ENCODE results near the gene LRRC8D.
A peak's percentile ranks its signal among the peaks of the same experiment; 100 is the strongest.
"Not testable (repeated sequence)": the region's sequence is repeated elsewhere in the genome, so short reads cannot be mapped to it uniquely, and the experiment has no call there.

LRRC8D gene

DNA sequence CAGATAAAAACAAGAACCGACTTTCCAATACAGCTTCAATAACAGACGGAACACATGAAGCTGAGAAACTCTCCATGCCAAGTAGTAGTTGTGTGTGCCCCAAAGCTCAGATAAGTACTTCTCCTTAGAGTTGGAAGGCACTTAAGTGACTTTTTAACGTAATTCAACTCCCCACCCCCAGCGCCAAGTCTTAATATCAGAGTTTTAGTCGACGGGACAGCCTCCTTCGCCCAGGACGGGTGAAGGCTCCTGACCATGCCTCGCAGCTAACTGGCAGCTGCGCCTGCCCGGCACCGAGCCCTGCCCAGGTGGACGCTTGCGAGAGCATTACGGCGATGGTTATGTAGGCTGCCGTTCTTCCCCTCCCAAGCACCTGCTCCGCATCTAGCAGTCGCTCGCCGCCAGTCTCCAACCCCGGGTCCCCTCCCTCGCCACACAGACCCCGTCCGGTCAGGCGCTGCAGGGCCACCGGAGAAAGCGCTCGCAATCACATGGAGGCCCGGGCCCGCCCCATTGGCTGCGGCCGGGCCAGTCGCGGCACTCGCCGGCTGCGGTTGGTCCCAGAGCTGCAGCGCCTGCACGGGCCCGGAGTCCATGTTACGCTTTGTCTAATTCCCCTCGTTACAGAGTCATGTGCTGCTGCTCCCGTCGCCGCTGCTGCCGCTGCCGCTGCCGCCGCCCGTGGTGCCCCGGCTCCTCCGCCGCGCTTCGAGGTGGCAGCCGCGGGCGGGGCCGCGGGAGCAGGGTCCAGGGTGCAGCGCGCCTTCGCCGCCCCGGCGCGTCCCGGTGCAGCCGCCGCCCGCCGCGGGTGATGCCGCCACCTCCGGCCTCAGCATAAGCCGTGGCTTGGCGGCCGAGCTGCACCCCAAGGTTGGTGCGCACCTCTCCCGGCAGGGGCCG, at the start of gene LRRC8D:
Gene LRRC8D (plus strand): TSS at position 611 of the 900 bp plus-strand sequence. CDS start 112,037 bp downstream, outside the sequence.
- Histone ChIP-seq H3K27me3 (ENCODE audit: control insufficient read depth, insufficient read depth, low read length) (peaks cover 9% of the 10 kb centered on the region; the same call in 1 of the 2 replicates), H3K4me3 (ENCODE audit: low read depth, low read length) (peak within 1 kb of the TSS; percentile 95), H3K4me1 (ENCODE audit: control insufficient read depth, insufficient read depth, low read length) (peaks cover 25% of the 10 kb centered on the region), H3K27ac (ENCODE audit: low read depth, low read length) (peak within 1 kb of the TSS; percentile 89), H3K9me3 (ENCODE audit: control insufficient read depth, insufficient read depth, low read length) (no peaks in the 10 kb centered on the region), H3K36me3 (ENCODE audit: control insufficient read depth, insufficient read depth, low read length) (peaks cover 10% of the 10 kb centered on the region; the same call in 1 of the 2 replicates), H3K9ac (ENCODE audit: low read depth, low read length) (peak within 1 kb of the TSS; percentile 91)

DNA sequence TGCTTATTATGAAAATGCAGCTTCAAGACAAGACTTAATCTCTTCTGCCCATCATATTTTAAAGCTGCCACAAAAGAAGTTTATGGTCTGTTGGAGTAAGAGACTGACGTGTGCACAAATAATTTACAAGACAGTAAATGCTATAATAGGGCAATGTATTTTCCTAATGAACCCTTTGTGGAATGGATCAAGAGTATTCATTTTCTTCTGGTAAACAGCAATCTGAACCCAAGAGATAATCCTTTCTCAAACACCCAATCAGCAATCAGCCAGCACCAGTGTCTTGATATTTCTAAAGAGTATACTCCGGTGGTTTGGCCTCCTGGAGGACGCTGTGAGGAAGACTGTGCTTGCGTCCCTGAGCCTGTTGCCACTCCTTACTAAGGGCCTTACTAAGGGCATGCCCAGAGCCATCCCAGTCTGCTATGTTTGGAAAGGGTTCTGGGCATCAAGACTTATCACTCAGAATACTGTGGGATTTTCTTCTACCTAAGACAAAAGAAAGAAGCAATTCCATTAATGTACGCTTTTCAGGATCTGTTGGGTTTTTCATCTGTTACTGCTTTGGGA, 48.8 kb upstream of the LRRC8D start:
- no peaks in the 10 kb centered on the region for H3K36me3 ChIP-seq (ENCODE audit: control insufficient read depth, insufficient read depth, low read length)
- H3K27ac ChIP-seq (ENCODE audit: low read depth, low read length), result no peak overlapping the region
- H3K4me3 ChIP-seq (ENCODE audit: low read depth, low read length), result no peak overlapping the region
- no peak overlapping the region for H3K9ac ChIP-seq (ENCODE audit: low read depth, low read length)
- H3K9me3 ChIP-seq (ENCODE audit: control insufficient read depth, insufficient read depth, low read length), result no peaks in the 10 kb centered on the region
- no peaks in the 10 kb centered on the region for H3K4me1 ChIP-seq (ENCODE audit: control insufficient read depth, insufficient read depth, low read length)
- no peaks in the 10 kb centered on the region for H3K27me3 ChIP-seq (ENCODE audit: control insufficient read depth, insufficient read depth, low read length)

DNA sequence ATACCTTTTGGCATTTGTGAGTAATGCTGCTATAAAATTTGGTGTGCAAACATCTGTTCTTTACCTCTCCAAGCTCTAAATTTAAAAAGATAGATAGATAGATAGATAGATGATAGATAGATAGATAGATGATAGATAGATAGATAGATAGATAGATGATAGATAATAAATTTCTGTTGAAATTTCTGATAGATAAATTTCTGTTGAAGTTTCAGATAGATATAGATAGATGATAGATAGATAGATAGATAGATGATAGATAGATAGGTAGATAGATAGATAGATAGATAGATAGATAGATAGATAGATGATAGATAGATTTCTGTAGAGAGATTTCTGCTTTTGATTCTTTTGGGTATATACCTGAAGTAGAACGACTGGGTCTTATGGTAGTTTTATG, 44.7 kb upstream of the LRRC8D start:
- H3K27ac ChIP-seq (ENCODE audit: low read depth, low read length); H3K4me3 ChIP-seq (ENCODE audit: low read depth, low read length); H3K27me3 ChIP-seq (ENCODE audit: control insufficient read depth, insufficient read depth, low read length); H3K4me1 ChIP-seq (ENCODE audit: control insufficient read depth, insufficient read depth, low read length); H3K36me3 ChIP-seq (ENCODE audit: control insufficient read depth, insufficient read depth, low read length); H3K9me3 ChIP-seq (ENCODE audit: control insufficient read depth, insufficient read depth, low read length); H3K9ac ChIP-seq (ENCODE audit: low read depth, low read length): not testable (repeated sequence)

DNA sequence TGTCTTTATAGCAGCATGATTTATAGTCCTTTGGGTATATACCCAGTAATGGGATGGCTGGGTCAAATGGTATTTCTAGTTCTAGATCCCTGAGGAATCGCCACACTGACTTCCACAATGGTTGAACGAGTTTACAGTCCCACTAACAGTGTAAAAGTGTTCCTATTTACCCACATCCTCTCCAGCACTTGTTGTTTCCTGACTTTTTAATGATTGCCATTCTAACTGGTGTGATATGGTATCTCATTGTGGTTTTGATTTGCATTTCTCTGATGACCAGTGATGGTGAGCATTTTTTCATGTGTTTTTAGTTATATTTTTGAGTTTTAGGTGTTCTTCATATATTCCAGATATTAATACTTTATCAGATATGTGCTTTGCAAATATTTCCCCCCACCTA, 43.6 kb upstream of the LRRC8D start:
- H3K27ac ChIP-seq (ENCODE audit: low read depth, low read length); H3K9ac ChIP-seq (ENCODE audit: low read depth, low read length); H3K36me3 ChIP-seq (ENCODE audit: control insufficient read depth, insufficient read depth, low read length); H3K4me3 ChIP-seq (ENCODE audit: low read depth, low read length); H3K27me3 ChIP-seq (ENCODE audit: control insufficient read depth, insufficient read depth, low read length); H3K9me3 ChIP-seq (ENCODE audit: control insufficient read depth, insufficient read depth, low read length); H3K4me1 ChIP-seq (ENCODE audit: control insufficient read depth, insufficient read depth, low read length): not testable (repeated sequence)

DNA sequence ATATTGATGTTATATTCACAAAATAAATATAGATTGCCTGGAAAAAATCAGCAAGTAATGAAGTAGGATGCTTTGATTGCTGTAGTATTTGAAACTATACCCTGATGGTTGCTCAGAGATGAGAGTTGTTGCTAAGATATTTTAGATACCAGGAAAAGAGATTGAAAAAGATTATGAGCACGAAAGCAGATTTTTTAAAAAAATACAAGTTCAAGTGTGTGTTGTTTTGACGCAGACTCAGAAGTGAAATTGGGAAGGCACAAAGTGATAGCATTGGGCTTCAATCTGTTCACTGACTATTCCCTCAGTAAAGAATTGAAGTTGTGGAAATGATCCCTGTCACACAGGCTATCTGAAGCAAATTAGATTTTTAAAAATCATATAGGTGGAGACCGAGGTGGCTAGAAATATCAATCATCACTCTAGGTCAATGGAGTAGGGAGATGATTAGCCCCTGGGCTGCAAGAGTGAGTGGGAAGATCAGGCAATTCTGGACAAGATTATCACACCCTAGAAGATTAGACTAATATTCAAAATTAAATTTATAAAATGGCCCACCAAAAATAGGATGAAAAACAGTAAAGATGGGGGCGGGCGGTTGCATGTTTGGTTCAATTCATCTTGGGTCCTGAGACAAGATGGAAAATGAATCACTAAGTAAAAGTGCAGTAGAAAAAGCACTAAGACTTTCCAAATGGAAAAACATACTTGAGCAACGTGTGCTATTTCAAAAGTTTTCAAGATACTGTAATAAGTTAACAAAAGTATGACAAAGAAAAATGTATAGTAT, 41.5 kb upstream of the LRRC8D start:
- no peaks in the 10 kb centered on the region for H3K27me3 ChIP-seq (ENCODE audit: control insufficient read depth, insufficient read depth, low read length)
- no peaks in the 10 kb centered on the region for H3K4me1 ChIP-seq (ENCODE audit: control insufficient read depth, insufficient read depth, low read length)
- H3K36me3 ChIP-seq (ENCODE audit: control insufficient read depth, insufficient read depth, low read length), result no peaks in the 10 kb centered on the region
- H3K9me3 ChIP-seq (ENCODE audit: control insufficient read depth, insufficient read depth, low read length), result no peaks in the 10 kb centered on the region
- H3K4me3 ChIP-seq (ENCODE audit: low read depth, low read length), result no peak overlapping the region
- H3K9ac ChIP-seq (ENCODE audit: low read depth, low read length), result no peak overlapping the region
- H3K27ac ChIP-seq (ENCODE audit: low read depth, low read length), result no peak overlapping the region

DNA sequence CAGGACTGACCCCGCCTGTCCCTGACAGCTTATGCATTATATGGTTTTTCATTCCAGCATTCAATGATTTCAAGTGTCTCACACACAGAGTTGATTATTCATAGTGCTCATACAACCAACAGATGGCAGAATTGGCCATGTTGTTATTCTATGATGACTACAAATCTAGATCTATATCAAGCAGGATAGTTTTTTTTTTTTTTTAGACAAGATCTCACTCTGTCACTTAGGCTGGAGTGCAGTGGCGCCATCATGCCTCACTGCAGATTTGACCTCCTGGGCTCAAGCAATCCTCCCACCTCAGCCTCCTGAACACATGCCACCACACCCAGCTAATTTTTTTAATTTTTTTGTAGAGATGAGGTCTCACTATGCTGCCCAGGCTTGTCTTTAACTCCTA, 40.1 kb upstream of the LRRC8D start:
- Histone ChIP-seq H3K27me3 (ENCODE audit: control insufficient read depth, insufficient read depth, low read length) (no peaks in the 10 kb centered on the region), H3K36me3 (ENCODE audit: control insufficient read depth, insufficient read depth, low read length) (no peaks in the 10 kb centered on the region), H3K4me1 (ENCODE audit: control insufficient read depth, insufficient read depth, low read length) (no peaks in the 10 kb centered on the region), H3K9me3 (ENCODE audit: control insufficient read depth, insufficient read depth, low read length) (no peaks in the 10 kb centered on the region), H3K9ac (ENCODE audit: low read depth, low read length) (no peak overlapping the region), H3K27ac (ENCODE audit: low read depth, low read length) (no peak overlapping the region), H3K4me3 (ENCODE audit: low read depth, low read length) (no peak overlapping the region)

DNA sequence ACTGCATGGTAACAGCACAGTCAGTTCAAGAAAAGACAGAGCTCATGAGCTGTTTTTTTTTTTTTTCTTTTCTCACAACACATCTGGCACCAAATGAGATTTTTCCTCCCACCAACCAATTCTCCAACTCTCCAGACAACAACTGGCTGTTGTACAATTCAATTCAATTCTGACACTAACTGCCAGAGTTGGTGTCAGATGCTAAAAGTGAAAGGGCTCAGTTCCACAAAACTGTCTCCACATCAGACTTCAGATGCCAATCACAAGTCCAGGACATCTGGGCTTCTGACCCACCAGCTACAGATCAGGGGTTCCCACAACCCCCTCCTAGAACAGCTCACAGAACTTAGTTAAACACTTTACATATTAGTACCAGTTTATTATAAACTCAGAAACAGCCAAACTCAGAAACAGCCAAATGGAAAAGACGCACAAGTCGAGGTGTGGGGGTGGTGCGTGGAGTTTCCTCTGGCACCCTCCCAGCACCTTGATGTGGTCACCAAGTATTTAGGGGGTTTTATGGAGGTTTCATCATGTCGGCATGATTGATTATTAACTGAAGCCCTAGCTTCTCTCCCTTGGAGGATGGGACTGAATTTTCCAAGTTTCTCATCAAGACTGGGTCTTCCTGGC, 39.2 kb upstream of the LRRC8D start:
- H3K27ac ChIP-seq (ENCODE audit: low read depth, low read length), result no peak overlapping the region
- no peak overlapping the region for H3K4me3 ChIP-seq (ENCODE audit: low read depth, low read length)

DNA sequence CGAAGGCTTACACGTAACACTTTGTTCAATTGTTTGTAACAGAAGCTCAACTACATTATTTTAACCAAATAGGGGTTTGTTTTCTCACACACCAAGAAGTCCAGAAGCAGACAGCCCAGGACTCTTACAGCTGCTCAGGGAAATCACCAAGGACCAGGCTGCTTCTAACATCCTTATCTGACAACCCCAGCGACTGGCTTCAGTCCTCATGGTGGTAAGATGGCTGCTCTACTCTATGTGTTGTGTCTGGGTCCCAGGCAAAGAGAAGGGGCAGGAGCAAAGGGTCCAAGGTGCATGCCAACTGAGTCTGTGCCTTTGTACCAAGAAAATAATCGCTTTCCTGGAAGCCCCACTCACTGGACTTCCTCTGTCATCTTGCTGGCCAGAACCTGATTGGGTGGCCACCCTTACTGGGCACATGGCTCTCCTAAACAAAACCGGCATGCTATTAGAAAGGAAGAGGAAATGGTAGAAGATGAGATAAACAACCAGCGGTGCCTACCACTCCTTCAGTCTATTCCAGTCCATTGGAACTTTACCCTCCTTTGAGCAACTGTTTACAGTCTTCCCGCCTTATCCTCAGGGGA, 34.1 kb upstream of the LRRC8D start:
- Histone ChIP-seq H3K9me3 (ENCODE audit: control insufficient read depth, insufficient read depth, low read length) (no peaks in the 10 kb centered on the region), H3K4me3 (ENCODE audit: low read depth, low read length) (no peak overlapping the region), H3K36me3 (ENCODE audit: control insufficient read depth, insufficient read depth, low read length) (no peaks in the 10 kb centered on the region), H3K27ac (ENCODE audit: low read depth, low read length) (no peak overlapping the region), H3K27me3 (ENCODE audit: control insufficient read depth, insufficient read depth, low read length) (no peaks in the 10 kb centered on the region), H3K4me1 (ENCODE audit: control insufficient read depth, insufficient read depth, low read length) (no peaks in the 10 kb centered on the region), H3K9ac (ENCODE audit: low read depth, low read length) (no peak overlapping the region)

More for the DNA sequence above, 39.2 kb upstream of the LRRC8D start:
- Histone ChIP-seq H3K36me3 (ENCODE audit: control insufficient read depth, insufficient read depth, low read length) (no peaks in the 10 kb centered on the region), H3K9ac (ENCODE audit: low read depth, low read length) (no peak overlapping the region), H3K27me3 (ENCODE audit: control insufficient read depth, insufficient read depth, low read length) (no peaks in the 10 kb centered on the region), H3K4me1 (ENCODE audit: control insufficient read depth, insufficient read depth, low read length) (no peaks in the 10 kb centered on the region), H3K9me3 (ENCODE audit: control insufficient read depth, insufficient read depth, low read length) (no peaks in the 10 kb centered on the region)

DNA sequence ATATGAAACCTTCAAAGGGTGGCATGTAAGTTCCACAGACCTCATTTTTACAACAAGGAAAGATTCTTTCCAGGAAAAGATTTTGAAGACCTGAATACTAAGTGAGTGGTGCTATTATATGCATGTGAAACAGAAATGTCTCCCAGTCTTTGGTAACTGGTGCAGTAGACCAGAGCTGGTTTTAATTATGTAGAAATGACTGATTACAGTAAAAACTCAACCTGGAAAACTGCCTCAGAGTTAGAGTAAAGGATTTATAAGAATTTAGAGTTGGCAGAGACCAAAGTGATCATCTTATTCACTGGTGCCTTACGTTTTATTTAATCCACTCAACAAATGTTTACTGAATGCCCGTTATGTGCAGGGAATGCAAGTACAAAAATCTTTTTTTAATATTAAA, 30.2 kb upstream of the LRRC8D start:
- Histone ChIP-seq H3K27ac (ENCODE audit: low read depth, low read length) (no peak overlapping the region), H3K4me1 (ENCODE audit: control insufficient read depth, insufficient read depth, low read length) (no peaks in the 10 kb centered on the region), H3K9ac (ENCODE audit: low read depth, low read length) (no peak overlapping the region), H3K36me3 (ENCODE audit: control insufficient read depth, insufficient read depth, low read length) (no peaks in the 10 kb centered on the region), H3K9me3 (ENCODE audit: control insufficient read depth, insufficient read depth, low read length) (no peaks in the 10 kb centered on the region), H3K27me3 (ENCODE audit: control insufficient read depth, insufficient read depth, low read length) (no peaks in the 10 kb centered on the region), H3K4me3 (ENCODE audit: low read depth, low read length) (no peak overlapping the region)

DNA sequence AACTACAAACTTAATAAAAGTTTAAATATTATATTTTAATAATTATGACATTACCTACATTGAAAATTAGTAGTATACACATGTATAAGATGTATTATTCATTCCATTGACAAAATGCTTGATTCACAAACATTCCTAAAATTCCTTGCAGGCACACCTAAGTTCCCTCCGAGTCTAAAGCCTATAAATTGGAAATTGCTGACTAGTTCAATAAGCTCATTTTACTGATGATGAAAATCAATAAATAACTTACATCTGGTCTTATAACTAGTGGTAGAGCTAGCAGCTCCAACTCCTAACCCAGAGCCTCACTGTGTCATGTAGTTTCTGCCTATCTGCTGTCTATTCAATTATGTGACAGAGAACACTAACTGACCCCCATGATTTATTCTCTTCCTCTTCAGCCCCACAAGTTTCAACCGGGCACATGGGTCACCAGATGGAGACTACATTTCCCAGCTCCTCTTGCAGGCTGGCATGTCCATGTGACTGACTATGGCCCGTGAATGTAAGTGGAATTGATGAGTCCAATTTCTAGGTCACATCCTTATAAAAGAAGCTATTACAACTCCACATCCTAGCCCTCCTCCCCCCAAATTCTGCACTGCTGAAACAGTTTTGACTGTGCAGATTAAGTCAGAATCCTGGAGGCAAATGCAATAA, 29.6 kb upstream of the LRRC8D start:
- Histone ChIP-seq H3K4me1 (ENCODE audit: control insufficient read depth, insufficient read depth, low read length) (no peaks in the 10 kb centered on the region), H3K9me3 (ENCODE audit: control insufficient read depth, insufficient read depth, low read length) (no peaks in the 10 kb centered on the region), H3K27ac (ENCODE audit: low read depth, low read length) (no peak overlapping the region), H3K9ac (ENCODE audit: low read depth, low read length) (no peak overlapping the region), H3K4me3 (ENCODE audit: low read depth, low read length) (no peak overlapping the region), H3K36me3 (ENCODE audit: control insufficient read depth, insufficient read depth, low read length) (no peaks in the 10 kb centered on the region), H3K27me3 (ENCODE audit: control insufficient read depth, insufficient read depth, low read length) (no peaks in the 10 kb centered on the region)

All from HUES48 (cell line).